ENCODE data around the gene CARMIL1.

CARMIL1 gene

GRCh38 chr6:25428758-25429317 lies 149.7 kb downstream of the CARMIL1 start:
- Histone ChIP-seq H3K4me3 (ENCODE audit: low read depth, low read length) (no peak overlapping the region), H4K12ac (ENCODE audit: low read depth, low read length) (no peak overlapping the region), H3K36me3 (ENCODE audit: control insufficient read depth in 1 of 2, insufficient read depth in 2 of 2, low read length in 2 of 2) (no peaks in the 10 kb centered on the region), H3K18ac (ENCODE audit: low read length) (no peak overlapping the region), H2AK5ac (ENCODE audit: low read length) (no peak overlapping the region), H2AFZ (ENCODE audit: insufficient read depth, low read length, poor library complexity) (no peak overlapping the region), H3K27ac (ENCODE audit: low read depth, low read length) (no peak overlapping the region), H4K8ac (ENCODE audit: low read depth, low read length) (no peak overlapping the region), H2BK12ac (ENCODE audit: low read length) (no peak overlapping the region), H2BK5ac (ENCODE audit: low read depth, low read length, poor library complexity) (no peak overlapping the region), H3K9me3 (ENCODE audit: insufficient read depth, low read depth, low read length) (no peaks in the 10 kb centered on the region), H3K4me2 (ENCODE audit: low read length) (no peak overlapping the region), H3K14ac (ENCODE audit: low read length) (no peak overlapping the region), H3K9ac (ENCODE audit: low read length) (no peak overlapping the region), H4K91ac (ENCODE audit: low read depth, low read length) (no peak overlapping the region), H3K79me2 (ENCODE audit: control insufficient read depth, insufficient read depth, low read length, poor library complexity) (no peaks in the 10 kb centered on the region), H3K4ac (ENCODE audit: low read depth, low read length) (no peak overlapping the region), H3K27me3 (ENCODE audit: insufficient read depth, low read length) (no peaks in the 10 kb centered on the region), H3K23ac (ENCODE audit: low read length) (no peak overlapping the region), H3K79me1 (ENCODE audit: low read length) (no peaks in the 10 kb centered on the region), H2BK120ac (ENCODE audit: insufficient read depth, low read length, poor library complexity) (no peak overlapping the region), H3K4me1 (ENCODE audit: control insufficient read depth in 1 of 2, insufficient read depth in 2 of 2, low read length in 2 of 2) (no peaks in the 10 kb centered on the region)
- no CpG with 5 or more reads among the region's 1 CpG for WGBS (ENCODE audit: extremely low coverage, insufficient coverage, insufficient read length)
- no peak for DNase-seq

GRCh38 chr6:25431306-25431974 lies 152.3 kb downstream of the CARMIL1 start:
- Histone ChIP-seq H3K27ac (ENCODE audit: low read depth, low read length) (no peak overlapping the region), H3K79me2 (ENCODE audit: control insufficient read depth, insufficient read depth, low read length, poor library complexity) (no peaks in the 10 kb centered on the region), H2BK5ac (ENCODE audit: low read depth, low read length, poor library complexity) (no peak overlapping the region), H2AFZ (ENCODE audit: insufficient read depth, low read length, poor library complexity) (no peak overlapping the region), H3K18ac (ENCODE audit: low read length) (no peak overlapping the region), H3K79me1 (ENCODE audit: low read length) (no peaks in the 10 kb centered on the region), H2BK12ac (ENCODE audit: low read length) (no peak overlapping the region), H2BK120ac (ENCODE audit: insufficient read depth, low read length, poor library complexity) (no peak overlapping the region), H3K23ac (ENCODE audit: low read length) (no peak overlapping the region), H3K4me3 (ENCODE audit: low read depth, low read length) (no peak overlapping the region), H3K36me3 (ENCODE audit: control insufficient read depth in 1 of 2, insufficient read depth in 2 of 2, low read length in 2 of 2) (no peaks in the 10 kb centered on the region), H3K9me3 (ENCODE audit: insufficient read depth, low read depth, low read length) (no peaks in the 10 kb centered on the region), H3K4me1 (ENCODE audit: control insufficient read depth in 1 of 2, insufficient read depth in 2 of 2, low read length in 2 of 2) (peaks cover under 1 to 3% of the 10 kb centered on the region in 2 experiments), H3K14ac (ENCODE audit: low read length) (no peak overlapping the region), H4K8ac (ENCODE audit: low read depth, low read length) (no peak overlapping the region), H2AK5ac (ENCODE audit: low read length) (no peak overlapping the region), H4K91ac (ENCODE audit: low read depth, low read length) (no peak overlapping the region), H3K9ac (ENCODE audit: low read length) (no peak overlapping the region), H3K4me2 (ENCODE audit: low read length) (no peak overlapping the region), H4K12ac (ENCODE audit: low read depth, low read length) (no peak overlapping the region), H3K4ac (ENCODE audit: low read depth, low read length) (no peak overlapping the region), H3K27me3 (ENCODE audit: insufficient read depth, low read length) (no peaks in the 10 kb centered on the region)
- DNase-seq, result no peak
- no CpG with 5 or more reads among the region's 7 CpGs for WGBS (ENCODE audit: extremely low coverage, insufficient coverage, insufficient read length)

- no CpG with 5 or more reads among the region's 3 CpGs for WGBS (ENCODE audit: extremely low coverage, insufficient coverage, insufficient read length)
- Histone ChIP-seq H3K79me2 (ENCODE audit: control insufficient read depth, insufficient read depth, low read length, poor library complexity) (no peaks in the 10 kb centered on the region), H3K36me3 (ENCODE audit: control insufficient read depth in 1 of 2, insufficient read depth in 2 of 2, low read length in 2 of 2) (no peaks in the 10 kb centered on the region), H4K8ac (ENCODE audit: low read depth, low read length) (no peak overlapping the region), H3K27ac (ENCODE audit: low read depth, low read length) (no peak overlapping the region), H2AK5ac (ENCODE audit: low read length) (no peak overlapping the region), H3K4me1 (ENCODE audit: control insufficient read depth in 1 of 2, insufficient read depth in 2 of 2, low read length in 2 of 2) (peaks cover 5% of the 10 kb centered on the region in 2 experiments), H4K91ac (ENCODE audit: low read depth, low read length) (no peak overlapping the region), H3K14ac (ENCODE audit: low read length) (no peak overlapping the region), H2BK120ac (ENCODE audit: insufficient read depth, low read length, poor library complexity) (no peak overlapping the region), H3K23ac (ENCODE audit: low read length) (no peak overlapping the region), H3K79me1 (ENCODE audit: low read length) (no peaks in the 10 kb centered on the region), H3K9me3 (ENCODE audit: insufficient read depth, low read depth, low read length) (no peaks in the 10 kb centered on the region), H2BK5ac (ENCODE audit: low read depth, low read length, poor library complexity) (no peak overlapping the region), H2AFZ (ENCODE audit: insufficient read depth, low read length, poor library complexity) (no peak overlapping the region), H3K4me3 (ENCODE audit: low read depth, low read length) (no peak overlapping the region), H3K18ac (ENCODE audit: low read length) (no peak overlapping the region), H3K9ac (ENCODE audit: low read length) (no peak overlapping the region), H3K4ac (ENCODE audit: low read depth, low read length) (no peak overlapping the region), H2BK12ac (ENCODE audit: low read length) (no peak overlapping the region), H4K12ac (ENCODE audit: low read depth, low read length) (no peak overlapping the region), H3K27me3 (ENCODE audit: insufficient read depth, low read length) (no peaks in the 10 kb centered on the region), H3K4me2 (ENCODE audit: low read length) (no peak overlapping the region)
- no peak for DNase-seq
These were observed 152.8 kb downstream of the CARMIL1 start for GRCh38 chr6:25431975-25432307.

GRCh38 chr6:25434921-25435320 lies 155.7 kb downstream of the CARMIL1 start:
- no peak overlapping the region for H2AK5ac ChIP-seq (ENCODE audit: low read length)
- WGBS (ENCODE audit: extremely low coverage, insufficient coverage, insufficient read length), result no CpG with 5 or more reads among the region's 3 CpGs
- no peak for DNase-seq

More at GRCh38 chr6:25434921-25435320, 155.7 kb downstream of the CARMIL1 start:
- Histone ChIP-seq H3K9me3 (ENCODE audit: insufficient read depth, low read depth, low read length) (peaks cover 1% of the 10 kb centered on the region), H2BK5ac (ENCODE audit: low read depth, low read length, poor library complexity) (no peak overlapping the region), H3K27ac (ENCODE audit: low read depth, low read length) (no peak overlapping the region), H3K79me1 (ENCODE audit: low read length) (no peaks in the 10 kb centered on the region), H4K8ac (ENCODE audit: low read depth, low read length) (no peak overlapping the region), H4K91ac (ENCODE audit: low read depth, low read length) (no peak overlapping the region), H3K79me2 (ENCODE audit: control insufficient read depth, insufficient read depth, low read length, poor library complexity) (no peaks in the 10 kb centered on the region), H3K4me1 (ENCODE audit: control insufficient read depth in 1 of 2, insufficient read depth in 2 of 2, low read length in 2 of 2) (peaks cover 5 to 7% of the 10 kb centered on the region in 2 experiments), H3K23ac (ENCODE audit: low read length) (no peak overlapping the region), H2BK120ac (ENCODE audit: insufficient read depth, low read length, poor library complexity) (no peak overlapping the region), H2AFZ (ENCODE audit: insufficient read depth, low read length, poor library complexity) (no peak overlapping the region), H3K18ac (ENCODE audit: low read length) (no peak overlapping the region), H3K4me3 (ENCODE audit: low read depth, low read length) (no peak overlapping the region), H2BK12ac (ENCODE audit: low read length) (no peak overlapping the region), H3K14ac (ENCODE audit: low read length) (no peak overlapping the region), H4K12ac (ENCODE audit: low read depth, low read length) (no peak overlapping the region), H3K9ac (ENCODE audit: low read length) (no peak overlapping the region), H3K4ac (ENCODE audit: low read depth, low read length) (no peak overlapping the region), H3K4me2 (ENCODE audit: low read length) (no peak overlapping the region), H3K36me3 (ENCODE audit: control insufficient read depth in 1 of 2, insufficient read depth in 2 of 2, low read length in 2 of 2) (no peaks in the 10 kb centered on the region), H3K27me3 (ENCODE audit: insufficient read depth, low read length) (no peaks in the 10 kb centered on the region)
